ENCODE results near the gene CKB.

CKB gene

DNA sequence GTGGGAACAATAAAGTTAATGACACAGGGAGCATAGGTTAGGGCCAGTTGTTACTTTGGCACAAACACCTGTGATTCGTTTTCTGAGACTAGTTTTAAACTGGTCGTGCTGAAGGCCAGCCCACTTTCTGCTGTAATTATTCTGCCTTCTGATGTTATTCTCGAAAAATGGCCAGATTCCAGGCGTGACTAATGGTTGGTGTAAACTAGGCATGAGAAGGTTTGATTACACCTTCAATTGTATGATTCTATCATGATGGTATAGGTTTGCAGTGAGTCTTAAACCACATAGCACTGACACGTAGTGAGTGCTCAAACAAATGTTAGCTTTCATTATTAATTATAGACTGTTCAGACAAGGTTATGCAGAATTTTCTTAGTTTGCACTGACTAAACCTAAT lies 39.0 kb downstream of the CKB start:
- no peak for DNase-seq

DNA sequence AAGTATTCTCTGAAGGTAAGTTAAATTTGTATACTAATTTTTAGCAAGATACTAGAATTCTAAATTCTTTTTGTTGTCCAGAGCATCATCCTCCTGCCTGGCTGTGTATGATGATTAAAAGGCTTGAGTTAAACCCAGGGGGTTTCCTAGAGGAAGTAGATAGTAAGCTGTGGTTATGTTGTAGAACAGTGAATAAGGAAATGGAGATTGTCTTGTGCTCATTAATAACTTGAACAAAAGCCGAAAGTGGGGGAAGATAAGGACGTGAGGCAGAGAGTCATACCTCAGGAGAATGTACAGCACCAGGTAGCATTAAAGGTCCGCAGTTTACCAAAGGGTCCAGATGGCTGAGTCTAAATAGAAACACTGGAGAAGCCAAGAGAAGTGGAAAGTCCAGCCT lies 42.0 kb downstream of the CKB start:
- DNase-seq, result no peak

DNA sequence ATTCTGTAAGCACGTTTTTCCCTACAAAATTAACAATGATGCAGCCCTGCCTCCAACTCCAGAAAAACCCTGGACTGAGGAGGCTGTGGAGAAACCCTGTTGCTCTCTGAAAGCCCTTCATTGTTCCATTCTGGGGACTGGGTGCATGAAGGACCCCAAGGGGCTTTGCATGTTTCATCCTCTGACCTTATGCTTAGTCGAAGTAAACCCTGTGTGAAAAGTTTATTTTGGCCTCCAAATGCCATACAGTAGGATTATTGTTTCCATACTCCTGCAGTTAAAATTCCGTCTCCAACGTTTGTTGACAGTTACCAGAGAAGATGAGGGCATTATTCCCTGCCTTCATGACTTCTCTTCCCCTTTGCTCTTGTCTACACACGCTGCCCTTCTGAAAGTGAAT lies 46.0 kb downstream of the CKB start:
- DNase-seq, result no peak

DNA sequence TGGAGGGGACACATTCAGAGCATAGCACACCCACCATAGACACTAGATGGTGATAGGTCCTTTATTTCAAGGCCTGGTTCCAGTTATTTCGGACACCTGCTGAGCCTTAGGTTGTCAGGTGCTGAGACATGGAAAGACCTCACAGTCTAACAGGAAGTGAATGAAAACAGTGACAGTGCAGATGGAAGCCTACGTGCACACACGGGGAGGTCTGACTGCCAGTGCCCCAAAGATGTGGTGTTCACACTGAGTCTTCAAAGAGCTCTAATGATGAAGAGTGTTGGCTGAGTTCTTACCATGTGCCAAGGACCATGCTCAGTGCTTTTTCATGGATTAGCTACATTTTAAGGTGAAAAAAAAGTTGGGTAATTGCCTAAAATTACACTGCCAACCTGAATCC lies 46.6 kb downstream of the CKB start:
- DNase-seq, result no peak

DNA sequence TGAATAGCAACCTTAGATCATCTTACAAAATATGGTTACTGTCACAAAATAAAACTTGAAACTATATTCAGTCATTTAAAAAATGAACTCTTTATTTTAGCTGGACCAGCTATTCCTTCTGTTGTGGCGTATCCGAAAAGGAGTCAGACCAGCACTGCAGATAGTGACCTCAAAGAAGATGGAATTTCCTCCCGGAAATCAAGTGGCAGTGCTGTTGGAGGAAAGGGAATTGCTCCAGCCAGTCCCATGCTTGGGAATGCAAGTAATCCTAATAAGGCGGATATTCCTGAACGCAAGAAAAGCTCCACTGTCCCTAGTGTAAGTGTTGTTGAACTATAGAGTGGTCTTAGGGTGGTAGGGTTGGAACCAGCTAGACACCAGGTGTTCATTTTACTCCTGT lies 47.7 kb downstream of the CKB start:
- no peak for DNase-seq

DNA sequence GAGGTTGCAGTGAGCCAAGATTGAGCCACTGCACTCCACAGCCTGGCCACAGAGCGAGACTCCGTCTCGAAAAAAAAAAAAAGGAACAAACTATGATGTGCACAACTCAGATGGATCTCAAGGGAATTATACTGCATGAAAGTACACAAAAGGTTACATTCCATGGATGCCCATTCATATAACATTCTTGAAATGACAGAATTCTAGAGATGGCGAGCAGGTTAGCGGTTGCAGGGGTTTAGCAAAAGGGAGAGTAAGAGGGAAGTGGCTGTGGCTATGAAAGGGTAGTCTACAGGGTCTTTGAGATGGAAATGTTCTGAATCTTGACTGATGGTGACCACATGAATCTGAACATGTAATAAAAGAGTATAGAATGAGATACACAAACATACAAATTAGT lies 49.7 kb downstream of the CKB start:
- no peak for DNase-seq

All from GF-D8 (cell line).